NCI-H2107 treated with DMSO at 0.1 percent for 48 hours (cell line): ENCODE results near the gene SPATA46.
A peak's percentile ranks its signal among the peaks of the same experiment; 100 is the strongest.
"Not testable (repeated sequence)": the region's sequence is repeated elsewhere in the genome, so short reads cannot be mapped to it uniquely, and the experiment has no call there.

Experiments used
- DNase-seq: peaks from one replicate; lab custom pipeline; 2025; ENCODE audit not compliant: unreplicated experiment; lab: John Stamatoyannopoulos, UW

SPATA46 gene

GRCh38 chr1:162358928-162359327, 17.7 kb downstream of the SPATA46 start:
- no peak for DNase-seq

GRCh38 chr1:162357681-162358266, 18.9 kb downstream of the SPATA46 start:
- no peak for DNase-seq

GRCh38 chr1:162353702-162354101, 23.0 kb downstream of the SPATA46 start:
- DNase-seq: no peak

GRCh38 chr1:162353078-162353477, 23.6 kb downstream of the SPATA46 start:
- DNase-seq: no peak

- not testable (repeated sequence) for DNase-seq
Measured at GRCh38 chr1:162351874-162352273, 24.8 kb downstream of the SPATA46 start.

- no peak for DNase-seq
Measured at GRCh38 chr1:162351246-162351842, 25.3 kb downstream of the SPATA46 start.

GRCh38 chr1:162349635-162350330, 26.9 kb downstream of the SPATA46 start:
- DNase-seq: no peak

GRCh38 chr1:162347281-162347680, 29.4 kb downstream of the SPATA46 start:
- no peak for DNase-seq

- DNase-seq: no peak
Measured at GRCh38 chr1:162343470-162343869, 33.2 kb downstream of the SPATA46 start.

GRCh38 chr1:162342452-162342983, 34.1 kb downstream of the SPATA46 start:
- DNase-seq: no peak

GRCh38 chr1:162336621-162337285, 39.9 kb downstream of the SPATA46 start:
- DNase-seq: no peak

GRCh38 chr1:162335126-162335525, 41.5 kb downstream of the SPATA46 start:
- no peak for DNase-seq

- no peak for DNase-seq
Measured at GRCh38 chr1:162333991-162334390, 42.7 kb downstream of the SPATA46 start.

GRCh38 chr1:162329826-162330225, 46.8 kb downstream of the SPATA46 start:
- DNase-seq: no peak

- DNase-seq: peak; percentile 43
Measured at GRCh38 chr1:162328512-162328911, 48.1 kb downstream of the SPATA46 start.

- no peak for DNase-seq
Measured at GRCh38 chr1:162327788-162328165, 48.9 kb downstream of the SPATA46 start.

- no peak for DNase-seq
Measured at GRCh38 chr1:162327144-162327787, 49.4 kb downstream of the SPATA46 start.

GRCh38 chr1:162326559-162326958, 50.1 kb downstream of the SPATA46 start:
- DNase-seq: no peak

- DNase-seq: no peak
Measured at GRCh38 chr1:162324396-162324795, 52.3 kb downstream of the SPATA46 start.
